Activated CD8-positive, alpha-beta memory T cell treated with anti-CD3 and anti-CD28 coated beads, Interleukin-2, amount 50 U/mL, for 1 hour (primary cell): ENCODE measurements around the gene CHST5.

ENCODE experiments used
- DNase-seq: peaks from one replicate; pipeline ENCODE4 v3.0.0-alpha.2; 2020; ENCODE audit errors: extremely low read depth

Gene CHST5

GRCh38 chr16:75535901-75536300 is at the start of gene CHST5:
Gene CHST5, minus strand, starts transcription at chr16:75536108. Its CDS starts 5,724 bp downstream, at chr16:75530384.
- no peak for DNase-seq

- no peak for DNase-seq
Observed at GRCh38 chr16:75584108-75584507, 48.2 kb upstream of the CHST5 start.

DNA sequence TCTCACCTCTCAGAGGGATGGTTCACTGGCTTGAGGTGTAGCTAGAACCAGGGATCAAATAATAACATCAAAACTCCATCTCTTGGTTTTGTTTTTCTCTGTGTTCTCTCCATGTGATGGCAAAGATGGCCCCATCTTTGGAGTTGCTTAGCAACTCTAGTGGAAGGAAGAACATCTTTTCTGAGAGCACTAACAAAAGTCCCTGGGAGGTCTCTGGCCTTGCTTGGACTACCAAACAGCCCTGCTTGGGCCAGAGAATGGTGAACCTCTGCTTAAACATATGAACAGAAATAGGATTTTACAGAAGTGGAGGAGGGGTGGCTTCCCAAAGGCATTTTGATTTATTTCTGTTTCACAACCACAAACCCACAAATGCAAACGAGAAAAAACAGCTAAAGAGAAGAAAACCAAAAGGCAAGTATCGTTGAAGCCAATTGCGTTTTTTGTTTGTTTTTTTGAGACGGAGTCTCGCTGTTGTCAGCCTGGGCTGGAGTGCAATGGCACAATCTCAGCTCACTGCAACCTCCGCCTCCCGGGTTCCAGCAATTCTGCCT is 43.5 kb upstream of the CHST5 start:
- DNase-seq: no peak

DNA sequence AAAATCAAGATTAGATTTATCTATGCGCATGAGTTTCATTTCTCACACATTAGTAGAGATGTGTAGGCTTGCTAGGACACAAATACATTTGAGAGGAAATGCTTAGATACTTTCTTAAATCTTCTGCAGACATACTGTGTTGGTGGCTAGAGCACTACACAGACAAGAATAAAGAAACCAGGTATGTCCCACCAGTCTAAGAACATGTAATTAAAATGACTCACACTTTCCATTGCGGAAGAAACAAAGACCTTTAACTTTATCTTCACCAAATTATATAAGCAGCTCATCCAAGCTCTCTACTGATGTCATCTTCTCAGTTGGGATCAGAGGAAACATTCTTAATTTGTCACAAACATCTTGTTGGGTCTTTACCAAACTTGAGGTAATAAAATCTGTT is 42.8 kb upstream of the CHST5 start:
- DNase-seq: no peak

DNA sequence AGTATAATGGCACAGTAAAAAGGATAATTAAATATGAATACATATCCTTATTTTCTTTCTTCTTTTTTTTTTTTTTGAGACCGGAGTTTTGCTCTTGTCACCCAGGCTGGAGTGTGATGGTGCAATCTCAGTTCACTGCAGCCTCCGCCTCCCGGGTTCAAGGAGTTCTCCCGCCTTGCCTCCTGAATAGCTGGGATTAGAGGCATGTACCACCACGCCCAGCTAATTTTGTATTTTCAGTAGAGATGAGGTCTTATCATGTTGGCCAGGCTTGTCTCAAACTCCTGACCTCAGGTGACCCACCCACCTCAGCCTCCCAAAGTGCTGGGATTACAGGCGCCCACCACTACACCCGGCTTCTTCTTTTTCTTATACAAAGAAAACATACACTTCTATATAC is 42.3 kb upstream of the CHST5 start:
- no peak for DNase-seq

DNA sequence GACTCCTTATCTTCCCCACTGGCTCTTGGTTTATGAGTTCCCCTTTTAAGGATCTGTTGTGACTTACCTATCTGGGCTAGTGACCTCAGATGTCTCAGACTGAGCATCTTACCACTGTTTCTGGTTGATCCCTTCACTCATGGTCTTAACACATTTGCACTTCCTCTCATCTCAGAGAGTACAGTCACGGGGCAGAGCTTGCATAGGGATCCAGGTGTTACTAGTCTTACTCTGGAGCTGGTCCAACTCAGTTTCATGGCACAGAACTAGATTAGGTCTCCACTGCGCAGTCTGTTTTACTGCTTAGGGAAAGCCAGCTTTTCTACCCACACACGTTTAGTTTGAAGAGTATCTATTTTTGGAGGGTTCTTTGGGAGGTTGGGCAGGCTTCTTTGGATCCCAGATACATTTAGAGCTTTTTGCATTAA is 40.5 kb upstream of the CHST5 start:
- no peak for DNase-seq

- no peak for DNase-seq
Observed at GRCh38 chr16:75575958-75576357, 40.0 kb upstream of the CHST5 start.

- DNase-seq: no peak
Observed at GRCh38 chr16:75573955-75574354, 38.0 kb upstream of the CHST5 start.

- no peak for DNase-seq
Observed at GRCh38 chr16:75572864-75573542, 37.1 kb upstream of the CHST5 start.

DNA sequence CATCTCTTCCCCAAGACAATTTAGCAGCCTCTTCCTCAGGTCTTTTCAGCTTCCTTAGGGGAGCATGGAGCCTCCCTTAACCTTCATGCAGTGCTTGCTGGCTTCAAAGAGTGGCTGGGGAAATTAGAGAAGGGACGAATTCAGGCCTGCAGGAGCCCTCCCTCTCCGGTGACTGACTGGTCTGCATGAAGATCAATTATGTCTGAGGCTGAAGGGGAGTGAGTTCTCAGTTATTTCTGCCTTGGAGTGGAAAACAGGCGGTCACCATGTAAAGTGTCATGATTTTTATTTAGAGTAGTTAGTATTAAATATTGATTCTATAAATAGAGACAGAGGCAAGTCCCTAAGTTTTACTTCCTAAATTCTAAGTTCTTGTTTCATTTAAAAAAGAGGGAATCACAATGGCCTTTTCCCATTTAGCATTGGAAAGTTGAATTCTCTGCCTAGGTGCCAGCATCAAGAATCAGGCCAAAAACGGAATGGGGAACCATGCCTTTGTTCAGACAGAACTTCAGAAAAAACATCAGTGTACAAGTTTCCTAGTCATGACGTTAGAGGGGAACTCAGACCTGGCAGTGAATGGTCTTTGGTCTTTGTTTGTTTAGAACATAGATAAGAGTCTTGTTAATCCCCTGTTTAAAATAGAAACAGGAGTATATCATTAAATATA is 34.6 kb upstream of the CHST5 start:
- no peak for DNase-seq

DNA sequence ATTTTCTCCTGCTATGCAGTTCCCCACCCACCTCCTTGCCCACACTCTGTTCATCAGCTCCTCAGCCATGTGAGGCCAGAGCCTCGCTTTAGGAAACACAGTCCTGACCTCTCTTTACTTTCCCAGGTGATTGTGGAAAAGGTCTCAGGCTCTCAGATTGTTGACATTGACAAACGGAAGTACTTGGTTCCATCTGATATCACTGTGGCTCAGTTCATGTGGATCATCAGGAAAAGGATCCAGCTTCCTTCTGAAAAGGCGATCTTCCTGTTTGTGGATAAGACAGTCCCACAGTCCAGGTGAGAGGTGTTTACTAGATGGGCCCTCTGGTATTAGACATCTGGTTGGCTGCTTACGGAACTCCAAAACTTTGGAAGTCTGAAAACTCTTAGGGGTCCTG is 32.0 kb upstream of the CHST5 start:
- DNase-seq: no peak

DNA sequence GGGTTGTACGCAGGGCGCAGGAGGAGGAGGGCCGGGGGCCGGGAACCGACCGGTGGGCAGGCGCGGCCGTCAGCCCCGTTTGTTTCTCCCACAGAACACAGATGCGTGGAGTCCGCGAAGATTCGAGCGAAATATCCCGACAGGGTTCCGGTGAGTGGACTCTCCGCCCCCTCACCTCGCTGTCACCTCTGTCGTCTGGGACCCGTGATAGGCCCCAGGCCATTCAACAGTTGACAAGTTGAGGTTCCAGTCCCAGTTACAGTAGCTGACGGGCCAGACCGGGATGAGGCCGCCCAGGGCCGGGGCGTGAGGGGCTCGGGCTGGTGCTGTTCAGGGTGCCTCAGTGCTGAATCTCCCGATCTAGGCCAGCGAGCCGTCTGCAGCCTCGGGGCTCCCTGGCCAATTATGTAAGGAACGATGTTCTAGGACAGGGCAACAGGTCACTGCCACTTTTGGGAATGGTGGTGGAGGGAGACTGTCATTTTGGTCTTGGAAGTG is 30.9 kb upstream of the CHST5 start:
- no peak for DNase-seq

DNA sequence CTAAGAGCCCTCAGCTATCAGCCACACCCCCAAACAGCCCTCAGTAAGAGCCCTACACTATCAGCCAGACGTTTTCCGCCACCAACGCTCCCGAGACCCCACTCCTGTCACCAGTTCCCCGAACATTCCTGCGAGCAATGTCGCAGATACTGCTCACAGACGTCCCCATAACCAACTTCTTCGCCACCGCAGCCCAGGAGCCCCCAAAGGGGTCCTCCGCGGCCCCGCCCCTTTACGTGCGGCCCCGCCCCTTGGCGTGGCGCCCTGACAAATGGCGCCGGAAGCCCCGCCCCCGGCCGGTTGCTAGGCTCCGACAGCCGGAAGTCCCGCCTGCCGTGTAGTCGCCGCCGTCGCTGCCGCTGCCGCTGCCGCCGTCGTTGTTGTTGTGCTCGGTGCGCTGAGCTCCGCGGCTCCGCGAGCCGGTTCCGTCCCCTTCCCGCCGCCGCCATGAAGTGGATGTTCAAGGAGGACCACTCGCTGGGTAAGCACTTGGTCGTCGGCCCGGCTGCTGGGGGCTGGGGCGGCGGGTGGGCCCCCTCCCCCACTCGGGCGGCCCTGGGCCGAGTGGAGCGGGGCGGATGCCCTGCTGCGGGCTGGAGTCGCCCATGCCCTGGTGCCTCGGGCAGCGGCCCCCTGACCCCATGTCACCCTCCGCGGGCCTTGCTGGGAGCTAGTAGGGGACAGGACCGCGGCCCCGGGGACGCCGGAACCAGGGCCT is 30.3 kb upstream of the CHST5 start, which contains the start of gene GABARAPL2:
Gene GABARAPL2, plus strand, starts transcription at position 340 of the 718 bp plus-strand sequence. Its CDS starts 108 bp downstream, at position 448.
- peak; percentile 68 for DNase-seq

DNA sequence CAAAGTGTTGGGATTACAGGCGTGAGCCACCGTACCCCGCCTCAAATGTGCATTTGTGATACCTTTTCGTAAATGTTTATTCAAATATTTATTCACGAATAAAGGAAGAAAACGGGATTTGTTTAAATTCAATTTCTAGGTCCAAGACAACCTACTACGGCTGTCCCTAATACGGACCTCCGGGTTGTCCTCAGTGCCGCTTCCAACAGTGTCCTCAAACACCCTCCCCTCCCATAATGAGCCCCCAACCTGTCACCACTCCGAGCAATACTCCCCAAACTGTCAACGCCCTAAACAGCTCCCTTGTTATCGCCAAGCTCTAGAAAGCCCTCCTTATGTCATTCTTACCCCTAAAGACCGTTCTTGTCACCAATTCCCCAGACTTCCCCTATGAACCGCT is 29.7 kb upstream of the CHST5 start:
- no peak for DNase-seq

GRCh38 chr16:75559564-75560372 is 23.9 kb upstream of the CHST5 start:
- DNase-seq: no peak

DNA sequence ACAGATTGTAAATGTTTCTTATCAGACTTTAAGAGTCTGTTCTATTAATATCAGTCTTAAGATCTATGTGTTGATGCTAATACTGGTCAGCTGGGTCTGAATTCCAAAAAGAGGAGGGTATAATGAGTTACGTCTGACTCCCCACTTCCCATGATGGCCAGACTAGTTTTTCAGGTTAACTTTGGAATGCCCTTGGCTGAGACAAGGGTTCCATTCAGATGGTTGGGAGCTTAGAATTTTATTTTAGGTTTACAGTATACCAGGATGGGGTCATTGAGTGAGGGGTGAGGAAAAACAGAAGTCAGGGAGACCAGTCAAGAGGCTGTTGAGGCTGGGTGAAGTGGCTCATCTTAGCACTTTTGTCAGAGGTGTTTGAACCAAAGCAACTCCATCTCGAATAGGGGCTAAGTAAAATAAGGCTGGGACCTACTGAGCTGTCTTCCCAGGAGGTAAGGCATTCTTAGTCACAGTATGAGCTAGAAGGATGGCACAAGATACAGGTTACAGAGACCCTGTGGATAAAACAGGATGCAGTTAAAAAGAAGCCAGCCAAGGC is 23.0 kb upstream of the CHST5 start:
- DNase-seq: no peak

- no peak for DNase-seq
Observed at GRCh38 chr16:75556431-75556950, 20.6 kb upstream of the CHST5 start.

GRCh38 chr16:75555707-75556430 is 20.0 kb upstream of the CHST5 start, which contains the start of gene TMEM231:
Gene TMEM231, minus strand, starts transcription at chr16:75556252. Its CDS starts 43 bp downstream, at chr16:75556209.
- peak; percentile 92 for DNase-seq

- no peak for DNase-seq
Observed at GRCh38 chr16:75555213-75555706, 19.4 kb upstream of the CHST5 start.

DNA sequence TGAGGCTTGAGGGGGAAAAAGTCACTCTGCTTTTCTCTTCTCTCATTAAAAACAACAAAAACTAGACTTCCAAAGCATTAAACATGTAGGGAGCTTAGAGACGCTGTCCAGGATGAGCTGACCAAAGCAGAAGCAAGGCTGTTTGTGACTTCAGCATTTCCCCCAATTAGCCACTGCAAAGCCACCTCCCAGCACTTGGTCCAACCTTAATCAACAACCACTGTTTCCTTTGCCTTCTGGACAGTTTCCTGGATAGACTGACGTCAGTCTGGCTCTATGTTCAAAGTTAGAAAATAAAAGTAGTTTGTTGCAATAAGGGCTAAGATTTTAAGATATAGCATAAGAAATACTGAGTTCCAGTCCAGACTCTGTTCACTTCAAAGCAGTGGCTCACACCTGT is 17.0 kb upstream of the CHST5 start:
- no peak for DNase-seq
